ENCODE data around the gene ADGRB3. TPM values are rescaled to one million over a fixed set of nuclear protein-coding genes. Genes with fewer than 3 reads are reported as not detected.

The ADGRB3 gene
- total and polyA plus RNA-seq, 4 donors = 0.21 to 2.3 (median 0.48) TPM

- Histone ChIP-seq H3K4me3 (ENCODE audit: low read depth in 1 of 3, low read length in 3 of 3) (no peak overlapping the region), H3K27me3 (ENCODE audit: control insufficient read depth in 4 of 4, insufficient read depth in 4 of 4, low read length in 3 of 4) (no peaks in the 10 kb centered on the region), H3K4me1 (ENCODE audit: control insufficient read depth in 4 of 4, insufficient read depth in 4 of 4, low read length in 3 of 4) (no peaks in the 10 kb centered on the region), H3K36me3 (ENCODE audit: control insufficient read depth in 4 of 4, insufficient read depth in 3 of 4, low read depth in 1 of 4, low read length in 3 of 4) (no peaks in the 10 kb centered on the region), H3K27ac (ENCODE audit: low read depth in 1 of 2, low read length in 2 of 2) (no peak overlapping the region), H3K9ac (ENCODE audit: low read depth in 1 of 2, low read length in 2 of 2) (no peak overlapping the region), H3K9me3 (ENCODE audit: control insufficient read depth in 4 of 4, low read length in 3 of 4) (no peaks in the 10 kb centered on the region)
- no peak for DNase-seq (ENCODE audit: low spot score)
- TF ChIP-seq RXRA (IDR thresholded peaks at IDR 0.05) (no peak), EGR1 (IDR thresholded peaks at IDR 0.05; ENCODE audit: low read depth in 2 of 2) (no peak), RAD21 (IDR thresholded peaks at IDR 0.05) (no peak), HNF4G (IDR thresholded peaks at IDR 0.05) (no peak), NR2F2 (IDR thresholded peaks at IDR 0.05) (no peak), CTCF (IDR thresholded peaks at IDR 0.05; ENCODE audit: low read depth, low read length, missing input control) (no peak), TAF1 (conservative IDR thresholded peaks at IDR 0.05) (no peak), ZBTB33 (IDR thresholded peaks at IDR 0.05) (no peak), SP1 (IDR thresholded peaks at IDR 0.05) (no peak), HNF4A (conservative IDR thresholded peaks at IDR 0.05) (no peak), REST (IDR thresholded peaks at IDR 0.05) (no peak), YY1 (IDR thresholded peaks at IDR 0.05) (no peak), FOXA1 (IDR thresholded peaks at IDR 0.05) (no peak), JUND (IDR thresholded peaks at IDR 0.05) (no peak), ATF3 (IDR thresholded peaks at IDR 0.05) (no peak)
- WGBS = 88% methylated on average over 4 of the region's 4 CpGs
Measured at GRCh38 chr6:69061066-69061465, 426.0 kb downstream of the ADGRB3 start.

GRCh38 chr6:69063401-69063800, 428.3 kb downstream of the ADGRB3 start:
- DNase-seq (ENCODE audit: low spot score) = no peak
- Histone ChIP-seq H3K36me3 (ENCODE audit: control insufficient read depth in 4 of 4, insufficient read depth in 3 of 4, low read depth in 1 of 4, low read length in 3 of 4) (no peaks in the 10 kb centered on the region), H3K9ac (ENCODE audit: low read depth in 1 of 2, low read length in 2 of 2) (no peak overlapping the region), H3K4me3 (ENCODE audit: low read depth in 1 of 3, low read length in 3 of 3) (no peak overlapping the region), H3K27me3 (ENCODE audit: control insufficient read depth in 4 of 4, insufficient read depth in 4 of 4, low read length in 3 of 4) (no peaks in the 10 kb centered on the region), H3K27ac (ENCODE audit: low read depth in 1 of 2, low read length in 2 of 2) (no peak overlapping the region), H3K4me1 (ENCODE audit: control insufficient read depth in 4 of 4, insufficient read depth in 4 of 4, low read length in 3 of 4) (no peaks in the 10 kb centered on the region), H3K9me3 (ENCODE audit: control insufficient read depth in 4 of 4, low read length in 3 of 4) (no peaks in the 10 kb centered on the region)
- TF ChIP-seq MAX (IDR thresholded peaks at IDR 0.05) (no peak), YY1 (IDR thresholded peaks at IDR 0.05) (no peak), NR2F2 (IDR thresholded peaks at IDR 0.05) (no peak), GABPA (IDR thresholded peaks at IDR 0.05 in 1 of 2, conservative IDR thresholded peaks at IDR 0.05 in 1 of 2) (no peak), TAF1 (conservative IDR thresholded peaks at IDR 0.05) (no peak), ZBTB33 (IDR thresholded peaks at IDR 0.05) (no peak)
- WGBS = 85% methylated on average over 2 of the region's 2 CpGs
